OCI-LY1 (cell line): ENCODE data around the gene ADNP.

Experiments
- EZH2 ChIP-seq: fragments of 200-600 bp; sonication (generic), shearing (Covaris generic); IDR thresholded peaks from 2 replicates; pipeline ENCODE4 v1.8.0; 2017; ENCODE audit warnings: borderline replicate concordance, mixed run types, mild to moderate bottlenecking, antibody characterized with exemption, low read length, moderate library complexity, mixed read lengths
- TF ChIP-seq, protein P1 (sequence below): fragments of 200-600 bp; sonication (generic), shearing (Covaris generic); IDR thresholded peaks from 2 replicates; pipeline ENCODE4 v1.5.1; 2017; ENCODE audit warnings: mild to moderate bottlenecking, antibody characterized with exemption, low read length, moderate library complexity, mixed read lengths

DNA sequence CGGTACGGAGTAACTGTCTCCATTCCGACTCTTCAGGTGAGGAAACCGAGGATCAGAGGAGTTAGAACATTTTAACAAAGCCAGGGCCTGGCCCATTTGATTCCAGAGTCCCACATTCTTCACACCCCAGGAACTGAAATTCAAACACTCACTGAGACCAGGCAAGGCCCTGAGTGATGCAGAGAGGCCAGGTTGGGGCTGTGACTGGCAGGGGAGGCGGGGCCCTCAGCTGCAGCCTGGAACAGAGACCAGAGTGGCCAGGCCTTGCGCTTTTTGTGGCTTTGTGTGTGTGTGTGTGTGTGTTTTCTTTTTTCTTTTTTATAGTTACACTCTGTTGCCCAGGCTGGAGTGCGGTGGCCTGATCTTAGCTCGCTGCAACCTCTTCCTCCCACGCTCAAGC is 79.2 kb downstream of the ADNP start:
- TF ChIP-seq EZH2: no peak
- TF ChIP-seq, protein P1, sequence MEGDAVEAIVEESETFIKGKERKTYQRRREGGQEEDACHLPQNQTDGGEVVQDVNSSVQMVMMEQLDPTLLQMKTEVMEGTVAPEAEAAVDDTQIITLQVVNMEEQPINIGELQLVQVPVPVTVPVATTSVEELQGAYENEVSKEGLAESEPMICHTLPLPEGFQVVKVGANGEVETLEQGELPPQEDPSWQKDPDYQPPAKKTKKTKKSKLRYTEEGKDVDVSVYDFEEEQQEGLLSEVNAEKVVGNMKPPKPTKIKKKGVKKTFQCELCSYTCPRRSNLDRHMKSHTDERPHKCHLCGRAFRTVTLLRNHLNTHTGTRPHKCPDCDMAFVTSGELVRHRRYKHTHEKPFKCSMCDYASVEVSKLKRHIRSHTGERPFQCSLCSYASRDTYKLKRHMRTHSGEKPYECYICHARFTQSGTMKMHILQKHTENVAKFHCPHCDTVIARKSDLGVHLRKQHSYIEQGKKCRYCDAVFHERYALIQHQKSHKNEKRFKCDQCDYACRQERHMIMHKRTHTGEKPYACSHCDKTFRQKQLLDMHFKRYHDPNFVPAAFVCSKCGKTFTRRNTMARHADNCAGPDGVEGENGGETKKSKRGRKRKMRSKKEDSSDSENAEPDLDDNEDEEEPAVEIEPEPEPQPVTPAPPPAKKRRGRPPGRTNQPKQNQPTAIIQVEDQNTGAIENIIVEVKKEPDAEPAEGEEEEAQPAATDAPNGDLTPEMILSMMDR: no peak
